Fibroblast of mammary gland (primary cell): Measurements from ENCODE around the gene HMCN1.
A peak's percentile ranks its signal among the peaks of the same experiment; 100 is the strongest.

Experiments used
- DNase-seq: peaks from one replicate; pipeline ENCODE4 v3.0.0-alpha.2; 2010; ENCODE audit warnings: low read depth
- H3K4me3 ChIP-seq: 2 replicates; pipeline ENCODE4 v1.5.1; 2011; ENCODE audit warnings: low read depth, mild to moderate bottlenecking, low read length, moderate library complexity; ENCODE audit not compliant: control insufficient read depth
- CTCF ChIP-seq: conservative IDR thresholded peaks from 2 replicates; pipeline ENCODE4 v1.5.1; 2011; ENCODE audit warnings: low read depth, low read length, inconsistent platforms; ENCODE audit not compliant: control insufficient read depth, insufficient read depth

Gene HMCN1

DNA sequence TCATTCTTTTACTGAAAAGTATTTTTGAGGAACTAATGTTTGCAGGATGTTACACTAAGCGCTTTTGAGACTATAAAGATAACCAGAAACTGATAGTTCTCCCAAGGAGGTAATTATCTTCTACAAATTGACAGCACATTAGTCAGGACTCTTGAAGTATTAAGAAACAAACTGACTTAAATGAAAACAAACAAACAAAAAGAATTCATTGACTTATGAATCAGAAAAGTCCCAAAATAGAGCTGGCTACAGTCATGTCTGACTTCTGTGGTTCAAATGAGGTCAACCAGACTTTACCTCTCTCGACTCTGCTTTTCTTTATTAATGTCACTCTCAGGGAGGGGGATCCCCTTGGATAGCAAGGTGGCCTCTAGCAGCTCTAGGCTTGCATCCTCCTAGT lies 344.1 kb downstream of the HMCN1 start:
- no peak for TF ChIP-seq CTCF
- DNase-seq: no peak

DNA sequence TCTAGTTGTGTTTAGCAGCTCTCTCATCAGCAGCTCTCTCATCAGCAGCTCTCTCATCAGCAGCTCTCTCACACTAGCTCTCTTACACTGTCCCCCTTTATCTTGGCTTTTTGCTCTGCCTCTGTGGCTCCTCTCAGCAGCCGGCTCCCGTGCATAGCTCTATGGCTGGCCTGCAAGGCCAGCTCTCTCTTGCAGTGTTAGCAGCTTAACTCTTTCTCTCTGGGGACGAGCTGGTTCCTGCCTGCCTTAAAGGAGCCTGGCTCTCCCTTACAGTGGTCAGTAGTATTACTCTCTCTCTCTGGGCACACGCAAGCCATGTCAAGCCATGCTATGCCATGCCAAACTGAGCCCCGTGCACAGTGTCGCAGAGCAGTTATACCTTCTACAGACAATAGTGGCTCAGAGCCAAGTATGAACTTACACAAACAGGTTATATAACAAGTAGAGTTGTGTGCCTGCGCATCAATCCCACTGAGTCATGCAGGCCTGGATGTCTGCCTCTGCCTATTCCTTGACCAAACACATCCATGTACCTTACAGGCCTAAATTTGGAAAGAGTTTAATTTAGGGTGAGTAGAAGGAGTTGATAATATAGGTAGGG lies 345.0 kb downstream of the HMCN1 start:
- no peak overlapping the region for H3K4me3 ChIP-seq
- no peak for TF ChIP-seq CTCF
- no peak for DNase-seq

More for the DNA sequence above, 344.1 kb downstream of the HMCN1 start:
- no peak overlapping the region for H3K4me3 ChIP-seq

DNA sequence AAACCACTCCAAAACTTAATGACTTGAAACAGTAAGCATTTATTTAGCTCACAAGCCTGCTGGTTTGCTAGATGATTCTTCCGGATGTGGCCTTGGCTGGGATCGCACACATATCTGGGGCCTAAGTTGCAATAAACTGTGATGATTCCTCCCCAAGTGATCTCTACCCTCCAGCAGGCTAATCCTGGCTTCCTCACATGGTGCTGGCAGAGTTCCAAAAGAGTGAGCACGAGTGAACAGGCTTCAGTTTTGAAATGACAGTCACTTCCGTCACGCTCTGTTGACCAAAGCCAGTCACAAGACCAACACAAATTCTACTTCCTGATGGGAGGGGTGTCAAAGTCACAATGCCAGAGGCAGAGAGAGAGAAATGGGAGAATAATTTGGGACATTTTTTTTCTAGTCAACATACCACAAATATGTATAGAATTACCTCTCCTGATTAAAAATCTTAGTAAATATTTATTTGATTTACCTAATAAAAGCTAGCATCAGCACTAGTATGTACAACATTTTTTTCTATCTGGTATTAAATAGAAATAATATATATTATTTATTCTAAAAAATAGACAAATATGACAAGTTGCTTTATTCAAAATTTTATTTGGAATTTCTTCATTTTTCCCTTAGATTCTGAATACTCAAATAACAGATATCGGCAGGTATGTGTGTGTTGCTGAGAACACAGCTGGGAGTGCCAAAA lies 348.2 kb downstream of the HMCN1 start:
- DNase-seq: peak; percentile 53
- no peak overlapping the region for H3K4me3 ChIP-seq
- TF ChIP-seq CTCF: no peak

DNA sequence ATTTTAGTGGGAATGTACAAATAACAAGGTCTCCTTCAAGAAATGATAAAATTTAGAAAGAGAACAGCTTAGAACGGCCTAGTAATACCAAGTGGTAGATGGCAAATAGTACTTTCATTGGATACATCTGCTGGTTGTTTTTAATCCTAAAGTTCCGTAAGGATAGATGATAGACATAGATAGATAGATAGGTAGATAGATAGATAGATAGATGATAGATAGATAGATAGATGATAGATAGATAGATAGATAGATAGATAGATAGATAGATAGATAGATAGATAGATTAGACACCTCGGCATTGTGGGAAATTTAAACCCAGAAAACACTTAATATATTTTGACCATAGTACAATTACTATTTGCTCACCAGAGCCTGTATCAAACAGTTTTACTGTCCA lies 352.4 kb downstream of the HMCN1 start:
- H3K4me3 ChIP-seq: no peak overlapping the region
- no peak for DNase-seq

GRCh38 chr1:186089940-186090339 lies 355.7 kb downstream of the HMCN1 start:
- no peak for TF ChIP-seq CTCF
- H3K4me3 ChIP-seq: no peak overlapping the region
- no peak for DNase-seq

More for the DNA sequence above, 352.4 kb downstream of the HMCN1 start:
- no peak for TF ChIP-seq CTCF

- TF ChIP-seq CTCF: no peak
- no peak for DNase-seq
- no peak overlapping the region for H3K4me3 ChIP-seq
Observed at GRCh38 chr1:186091222-186091720, 357.1 kb downstream of the HMCN1 start.
